Measurements from ENCODE around the gene GPX8.

DNA sequence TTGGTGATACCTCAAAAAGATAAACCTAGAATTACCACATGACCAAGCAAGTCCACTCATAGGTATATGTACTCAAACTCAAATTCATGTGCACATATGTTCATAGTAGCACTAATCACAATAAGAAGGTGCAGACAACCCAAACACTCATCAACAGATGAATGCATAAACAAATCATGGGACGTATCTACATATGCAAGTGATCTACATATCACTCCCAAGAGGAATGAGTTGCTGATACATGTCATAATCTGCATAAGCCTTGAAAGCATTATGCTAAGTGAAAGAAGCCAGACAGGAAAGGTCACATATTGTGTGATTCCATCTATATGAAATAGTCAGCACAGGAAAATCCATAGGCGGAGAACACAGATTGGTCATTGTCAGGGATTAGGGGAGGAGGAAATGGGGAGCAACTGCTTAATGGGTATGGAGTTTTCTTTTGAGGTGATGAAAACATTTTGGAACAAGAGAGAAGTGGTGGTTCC is 10.6 kb upstream of the GPX8 start:
- no peak for TF ChIP-seq EZH2 (IDR thresholded peaks at IDR 0.05; ENCODE audit: borderline replicate concordance, low read length)
- TF ChIP-seq, protein P1, sequence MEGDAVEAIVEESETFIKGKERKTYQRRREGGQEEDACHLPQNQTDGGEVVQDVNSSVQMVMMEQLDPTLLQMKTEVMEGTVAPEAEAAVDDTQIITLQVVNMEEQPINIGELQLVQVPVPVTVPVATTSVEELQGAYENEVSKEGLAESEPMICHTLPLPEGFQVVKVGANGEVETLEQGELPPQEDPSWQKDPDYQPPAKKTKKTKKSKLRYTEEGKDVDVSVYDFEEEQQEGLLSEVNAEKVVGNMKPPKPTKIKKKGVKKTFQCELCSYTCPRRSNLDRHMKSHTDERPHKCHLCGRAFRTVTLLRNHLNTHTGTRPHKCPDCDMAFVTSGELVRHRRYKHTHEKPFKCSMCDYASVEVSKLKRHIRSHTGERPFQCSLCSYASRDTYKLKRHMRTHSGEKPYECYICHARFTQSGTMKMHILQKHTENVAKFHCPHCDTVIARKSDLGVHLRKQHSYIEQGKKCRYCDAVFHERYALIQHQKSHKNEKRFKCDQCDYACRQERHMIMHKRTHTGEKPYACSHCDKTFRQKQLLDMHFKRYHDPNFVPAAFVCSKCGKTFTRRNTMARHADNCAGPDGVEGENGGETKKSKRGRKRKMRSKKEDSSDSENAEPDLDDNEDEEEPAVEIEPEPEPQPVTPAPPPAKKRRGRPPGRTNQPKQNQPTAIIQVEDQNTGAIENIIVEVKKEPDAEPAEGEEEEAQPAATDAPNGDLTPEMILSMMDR (conservative IDR thresholded peaks at IDR 0.05 in 1 of 2, IDR thresholded peaks at IDR 0.05 in 1 of 2; ENCODE audit: extremely low read depth in 1 of 2, insufficient read depth in 1 of 2, low read depth in 1 of 2, low read length in 2 of 2) = no peak
